Neural cell (in vitro differentiated cells): ENCODE measurements around the gene CSF2RB. TPM values are rescaled to one million over a fixed set of nuclear protein-coding genes. Genes with fewer than 3 reads are reported as not detected.
"Not testable (repeated sequence)": the region's sequence is repeated elsewhere in the genome, so short reads cannot be mapped to it uniquely, and the experiment has no call there.

Experiments used
- H2AFZ ChIP-seq: fragments of 200-600, 300-800 bp; sonication (generic), shearing (Covaris generic); 2 replicates; pipeline ENCODE4 v1.6.0; 2014; ENCODE audit warnings: low read depth, mild to moderate bottlenecking, antibody characterized with exemption, low read length, moderate library complexity
- H3F3A ChIP-seq: fragments of 200-600 bp; shearing (Covaris generic); 2 replicates; pipeline ENCODE4 v1.6.1; 2016; ENCODE audit warnings: mild to moderate bottlenecking, moderate library complexity, mixed read lengths, antibody characterized with exemption, low read length; ENCODE audit not compliant: insufficient read depth, poor library complexity, severe bottlenecking
- H3K27ac ChIP-seq: fragments of 200-600, 300-800 bp; sonication (generic), shearing (Covaris generic); 2 replicates; pipeline ENCODE4 v1.5.1; 2014; ENCODE audit warnings: mild to moderate bottlenecking, low read length, moderate library complexity
- H3K27me3 ChIP-seq: fragments of 300-800, 200-600 bp; sonication (generic), shearing (Covaris generic); 2 replicates; pipeline ENCODE4 v1.6.0; 2014; ENCODE audit warnings: mild to moderate bottlenecking, low read depth, low read length, moderate library complexity; ENCODE audit not compliant: insufficient read depth
- H3K36me3 ChIP-seq: fragments of 300-800, 200-600 bp; sonication (generic), shearing (Covaris generic); 2 replicates; pipeline ENCODE4 v1.5.1; 2014; ENCODE audit warnings: mild to moderate bottlenecking, antibody characterized with exemption, low read length, moderate library complexity; ENCODE audit not compliant: insufficient read depth
- H3K4me2 ChIP-seq: fragments of 300-800, 200-600 bp; sonication (generic), shearing (Covaris generic); 2 replicates; pipeline ENCODE4 v1.6.0; 2014; ENCODE audit warnings: mild to moderate bottlenecking, low read length
- H3K4me3 ChIP-seq: fragments of 300-800, 200-600 bp; sonication (generic), shearing (Covaris generic); 2 replicates; pipeline ENCODE4 v1.5.1; 2014; ENCODE audit warnings: mild to moderate bottlenecking, low read length, moderate library complexity
- H3K79me2 ChIP-seq: fragments of 200-600 bp; shearing (Covaris generic); replicated peaks from 2 replicates; pipeline ENCODE4 v1.6.0; 2014; ENCODE audit warnings: mild to moderate bottlenecking, low read length, moderate library complexity; ENCODE audit not compliant: insufficient read depth
- H3K9ac ChIP-seq: fragments of 300-800, 200-600 bp; sonication (generic), shearing (Covaris generic); 2 replicates; pipeline ENCODE4 v1.6.1; 2016; ENCODE audit warnings: mild to moderate bottlenecking, low read length, mixed read lengths
- H3K9me2 ChIP-seq: fragments of 200-600 bp; shearing (Covaris generic); 2 replicates; pipeline ENCODE4 v1.6.1; 2016; ENCODE audit warnings: mild to moderate bottlenecking, low read length, mixed read lengths; ENCODE audit not compliant: insufficient read depth
- H3K9me3 ChIP-seq: fragments of 200-600, 300-800 bp; sonication (generic), shearing (Covaris generic); 2 replicates; pipeline ENCODE4 v1.6.1; 2016; ENCODE audit warnings: mild to moderate bottlenecking, mixed run types, low read length, moderate library complexity, mixed read lengths
- H4K20me1 ChIP-seq: fragments of 200-600 bp; shearing (Covaris generic); 2 replicates; pipeline ENCODE4 v1.6.1; 2016; ENCODE audit warnings: mild to moderate bottlenecking, mixed run types; ENCODE audit not compliant: insufficient read depth
- EZH2 ChIP-seq: fragments of 200-600, 300-800 bp; shearing (Covaris generic), sonication (generic); IDR thresholded peaks from 2 replicates; pipeline ENCODE4 v1.6.1; 2014; ENCODE audit warnings: antibody characterized with exemption, low read length, borderline replicate concordance, mild to moderate bottlenecking; ENCODE audit not compliant: insufficient read depth, poor library complexity, severe bottlenecking
- MXI1 ChIP-seq: fragments of 450-650 bp; conservative IDR thresholded peaks from 2 replicates; pipeline ENCODE4 v1.6.1; 2014; ENCODE audit warnings: antibody characterized with exemption, mild to moderate bottlenecking; ENCODE audit not compliant: poor library complexity, severe bottlenecking
- POLR2AphosphoS5 ChIP-seq: IDR thresholded peaks from 2 replicates; pipeline ENCODE4 v1.6.1; 2012
- RAD21 ChIP-seq: fragments of 450-650 bp; conservative IDR thresholded peaks from 2 replicates; pipeline ENCODE4 v1.6.1; 2014; ENCODE audit warnings: antibody characterized with exemption, mild to moderate bottlenecking, moderate library complexity
- SMC3 ChIP-seq: fragments of 450-650 bp; conservative IDR thresholded peaks from 2 replicates; pipeline ENCODE4 v1.6.1; 2014; ENCODE audit warnings: antibody characterized with exemption, mild to moderate bottlenecking, moderate library complexity; ENCODE audit not compliant: poor library complexity
- polyA plus RNA-seq: library from polyadenylated mRNA; depleted of rRNA; stranded (reverse); fragments of >200 nt; gene quantifications from 2 replicates; pipeline ENCODE4 v1.2.3, GENCODE V29; 2014
- TF ChIP-seq, protein P1 (sequence below): IDR thresholded peaks from 2 replicates; pipeline ENCODE4 v1.6.1; 2012; ENCODE audit warnings: borderline replicate concordance
- TF ChIP-seq, protein P2 (sequence below): fragments of 450-650 bp; IDR thresholded peaks from 2 replicates; pipeline ENCODE4 v1.5.1; 2014; ENCODE audit warnings: antibody characterized with exemption, mild to moderate bottlenecking, moderate library complexity; ENCODE audit not compliant: poor library complexity, severe bottlenecking

Gene CSF2RB
- polyA plus RNA-seq, 1 donor from 2014 or later: not detected

DNA sequence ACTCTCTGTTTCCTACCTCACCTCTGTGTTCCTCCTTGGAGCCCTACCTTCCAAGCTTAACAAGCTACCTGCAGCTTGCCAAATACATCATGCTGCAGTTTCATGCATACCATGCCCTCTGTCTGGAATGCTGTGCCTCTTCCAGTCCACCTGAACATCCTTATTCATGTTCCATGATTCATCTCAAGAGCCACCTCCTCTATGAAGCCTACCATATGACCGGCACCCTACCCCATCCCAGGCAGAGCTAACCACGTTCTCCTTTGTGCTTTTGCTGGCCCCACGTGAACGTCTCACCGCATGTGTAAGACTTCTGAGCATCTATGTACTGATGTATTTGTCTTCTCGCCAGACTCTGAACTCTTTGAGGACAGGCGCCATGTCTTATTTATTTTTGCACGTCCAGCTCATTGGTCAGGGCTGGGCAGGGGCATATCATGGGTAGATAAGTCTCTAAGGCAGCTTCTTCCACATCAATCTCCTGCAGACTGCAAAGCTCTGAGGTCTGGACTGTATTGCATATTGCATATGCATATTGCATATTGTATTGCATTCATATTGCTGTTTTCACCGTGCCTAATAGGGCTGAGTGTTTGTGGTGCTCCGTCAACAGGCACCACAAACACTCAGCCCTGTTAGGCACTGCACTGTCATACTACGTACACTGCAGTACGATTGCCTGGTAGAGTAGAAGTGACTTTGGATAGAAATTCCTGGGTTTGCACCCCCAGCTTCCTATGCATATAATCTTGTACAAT lies 74.8 kb downstream of the CSF2RB start:
- H3F3A ChIP-seq: no peaks in the 10 kb centered on the region
- no peak overlapping the region for H3K4me3 ChIP-seq
- H3K36me3 ChIP-seq: no peaks in the 10 kb centered on the region
- no peak overlapping the region for H3K27ac ChIP-seq
- H3K9ac ChIP-seq: no peak overlapping the region
- H3K27me3 ChIP-seq: no peaks in the 10 kb centered on the region
- no peaks in the 10 kb centered on the region for H3K9me2 ChIP-seq
- H3K9me3 ChIP-seq: no peaks in the 10 kb centered on the region
- H4K20me1 ChIP-seq: no peaks in the 10 kb centered on the region
- H2AFZ ChIP-seq: no peak overlapping the region
- TF ChIP-seq SMC3 (no peak), POLR2AphosphoS5 (no peak), EZH2 (no peak), RAD21 (no peak), MXI1 (no peak)
- TF ChIP-seq, protein P1, sequence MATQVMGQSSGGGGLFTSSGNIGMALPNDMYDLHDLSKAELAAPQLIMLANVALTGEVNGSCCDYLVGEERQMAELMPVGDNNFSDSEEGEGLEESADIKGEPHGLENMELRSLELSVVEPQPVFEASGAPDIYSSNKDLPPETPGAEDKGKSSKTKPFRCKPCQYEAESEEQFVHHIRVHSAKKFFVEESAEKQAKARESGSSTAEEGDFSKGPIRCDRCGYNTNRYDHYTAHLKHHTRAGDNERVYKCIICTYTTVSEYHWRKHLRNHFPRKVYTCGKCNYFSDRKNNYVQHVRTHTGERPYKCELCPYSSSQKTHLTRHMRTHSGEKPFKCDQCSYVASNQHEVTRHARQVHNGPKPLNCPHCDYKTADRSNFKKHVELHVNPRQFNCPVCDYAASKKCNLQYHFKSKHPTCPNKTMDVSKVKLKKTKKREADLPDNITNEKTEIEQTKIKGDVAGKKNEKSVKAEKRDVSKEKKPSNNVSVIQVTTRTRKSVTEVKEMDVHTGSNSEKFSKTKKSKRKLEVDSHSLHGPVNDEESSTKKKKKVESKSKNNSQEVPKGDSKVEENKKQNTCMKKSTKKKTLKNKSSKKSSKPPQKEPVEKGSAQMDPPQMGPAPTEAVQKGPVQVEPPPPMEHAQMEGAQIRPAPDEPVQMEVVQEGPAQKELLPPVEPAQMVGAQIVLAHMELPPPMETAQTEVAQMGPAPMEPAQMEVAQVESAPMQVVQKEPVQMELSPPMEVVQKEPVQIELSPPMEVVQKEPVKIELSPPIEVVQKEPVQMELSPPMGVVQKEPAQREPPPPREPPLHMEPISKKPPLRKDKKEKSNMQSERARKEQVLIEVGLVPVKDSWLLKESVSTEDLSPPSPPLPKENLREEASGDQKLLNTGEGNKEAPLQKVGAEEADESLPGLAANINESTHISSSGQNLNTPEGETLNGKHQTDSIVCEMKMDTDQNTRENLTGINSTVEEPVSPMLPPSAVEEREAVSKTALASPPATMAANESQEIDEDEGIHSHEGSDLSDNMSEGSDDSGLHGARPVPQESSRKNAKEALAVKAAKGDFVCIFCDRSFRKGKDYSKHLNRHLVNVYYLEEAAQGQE: no peak
- TF ChIP-seq, protein P2, sequence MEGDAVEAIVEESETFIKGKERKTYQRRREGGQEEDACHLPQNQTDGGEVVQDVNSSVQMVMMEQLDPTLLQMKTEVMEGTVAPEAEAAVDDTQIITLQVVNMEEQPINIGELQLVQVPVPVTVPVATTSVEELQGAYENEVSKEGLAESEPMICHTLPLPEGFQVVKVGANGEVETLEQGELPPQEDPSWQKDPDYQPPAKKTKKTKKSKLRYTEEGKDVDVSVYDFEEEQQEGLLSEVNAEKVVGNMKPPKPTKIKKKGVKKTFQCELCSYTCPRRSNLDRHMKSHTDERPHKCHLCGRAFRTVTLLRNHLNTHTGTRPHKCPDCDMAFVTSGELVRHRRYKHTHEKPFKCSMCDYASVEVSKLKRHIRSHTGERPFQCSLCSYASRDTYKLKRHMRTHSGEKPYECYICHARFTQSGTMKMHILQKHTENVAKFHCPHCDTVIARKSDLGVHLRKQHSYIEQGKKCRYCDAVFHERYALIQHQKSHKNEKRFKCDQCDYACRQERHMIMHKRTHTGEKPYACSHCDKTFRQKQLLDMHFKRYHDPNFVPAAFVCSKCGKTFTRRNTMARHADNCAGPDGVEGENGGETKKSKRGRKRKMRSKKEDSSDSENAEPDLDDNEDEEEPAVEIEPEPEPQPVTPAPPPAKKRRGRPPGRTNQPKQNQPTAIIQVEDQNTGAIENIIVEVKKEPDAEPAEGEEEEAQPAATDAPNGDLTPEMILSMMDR: no peak
- H3K79me2 ChIP-seq: no peaks in the 10 kb centered on the region
- H3K4me2 ChIP-seq: no peak overlapping the region

DNA sequence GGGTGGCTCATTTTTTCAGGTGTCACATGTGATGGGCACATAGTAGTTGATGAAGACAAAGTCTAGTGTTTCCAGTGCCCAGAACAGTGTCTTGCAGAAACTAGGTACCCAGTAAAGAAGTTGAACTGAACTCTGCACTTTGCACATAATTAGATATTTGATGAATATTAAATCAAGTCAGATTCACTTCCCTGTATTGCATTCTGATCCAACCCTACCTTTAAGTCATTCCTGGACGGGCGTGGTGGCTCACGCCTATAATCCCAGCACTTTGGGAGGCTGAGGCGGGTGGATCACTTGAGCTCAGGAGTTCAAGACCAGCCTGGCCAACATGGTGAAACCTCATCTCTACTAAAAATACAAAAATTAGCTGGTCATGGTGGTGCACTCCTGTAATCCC lies 75.6 kb downstream of the CSF2RB start:
- not testable (repeated sequence) for H3K9me3 ChIP-seq, H3K27me3 ChIP-seq, H3K4me3 ChIP-seq, H3K9ac ChIP-seq, H2AFZ ChIP-seq, H3K36me3 ChIP-seq, H3K4me2 ChIP-seq, H3K79me2 ChIP-seq, H3K27ac ChIP-seq, H3K9me2 ChIP-seq, H3F3A ChIP-seq, H4K20me1 ChIP-seq

Other genes with a start within 250 kb of the CSF2RB start
- 1.5 TPM in 2 replicates for gene CACNG2, start 209.9 kb upstream of the CSF2RB start, polyA plus RNA-seq
- 92.3 and 111 TPM in 2 replicates for gene IFT27, start 137.5 kb upstream of the CSF2RB start, polyA plus RNA-seq
- not detected in 2 replicates for gene PVALB, start 96.6 kb upstream of the CSF2RB start, polyA plus RNA-seq
- not detected in 2 replicates for gene NCF4, start 52.6 kb upstream of the CSF2RB start, polyA plus RNA-seq
- 5.4 and 5.8 TPM in 2 replicates for gene TST, start 105.8 kb downstream of the CSF2RB start, polyA plus RNA-seq
- gene MPST, start 106.1 kb downstream of the CSF2RB start, polyA plus RNA-seq: 54.5 and 56.0 TPM in 2 replicates
- 96.3 and 111 TPM in 2 replicates for gene KCTD17, start 138.1 kb downstream of the CSF2RB start, polyA plus RNA-seq
- not detected in 2 replicates for gene TMPRSS6, start 196.1 kb downstream of the CSF2RB start, polyA plus RNA-seq
- not detected in 2 replicates for gene IL2RB, start 236.3 kb downstream of the CSF2RB start, polyA plus RNA-seq